ENCODE results near the gene RASSF1. TPM values are rescaled to one million over a fixed set of nuclear protein-coding genes. Genes with fewer than 3 reads are reported as not detected.

Gene RASSF1
- total RNA-seq, 2 donors from 2014 or later: 26.7 to 30.0 TPM

DNA sequence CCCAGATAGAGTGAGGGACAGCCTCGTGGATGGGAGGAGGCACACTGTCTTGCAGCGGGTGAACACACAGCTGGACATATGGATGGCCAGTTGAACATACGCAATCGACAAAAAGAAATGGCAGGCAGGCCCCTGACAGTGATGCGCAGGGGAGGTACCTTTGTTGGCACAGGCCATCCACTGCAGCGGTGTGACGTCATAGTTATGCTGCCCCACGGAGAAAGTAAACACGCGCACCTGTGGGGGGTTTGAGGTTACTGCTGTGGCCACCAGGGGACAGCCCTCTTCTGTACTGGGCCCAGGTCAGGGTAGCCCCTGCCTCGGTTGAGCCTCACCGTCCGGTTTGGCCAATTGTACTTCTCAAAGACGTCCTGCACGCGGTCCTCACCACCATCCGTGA is 38.1 kb upstream of the RASSF1 start:
- DNase-seq (no peak), ATAC-seq (no peak)
- Histone ChIP-seq H3K27ac (no peak overlapping the region), H3K36me3 (replicated peaks in 1 of 2; ENCODE audit: insufficient read depth in 1 of 2, low read depth in 2 of 2) (no peaks in the 10 kb centered on the region), H3K27me3 (no peaks in the 10 kb centered on the region), H3K9me3 (no peaks in the 10 kb centered on the region), H3K4me3 (no peak overlapping the region), H3K4me1 (no peaks in the 10 kb centered on the region)
- intact Hi-C loops (cut with DNase I): no loop called here
- TF ChIP-seq, protein P1, sequence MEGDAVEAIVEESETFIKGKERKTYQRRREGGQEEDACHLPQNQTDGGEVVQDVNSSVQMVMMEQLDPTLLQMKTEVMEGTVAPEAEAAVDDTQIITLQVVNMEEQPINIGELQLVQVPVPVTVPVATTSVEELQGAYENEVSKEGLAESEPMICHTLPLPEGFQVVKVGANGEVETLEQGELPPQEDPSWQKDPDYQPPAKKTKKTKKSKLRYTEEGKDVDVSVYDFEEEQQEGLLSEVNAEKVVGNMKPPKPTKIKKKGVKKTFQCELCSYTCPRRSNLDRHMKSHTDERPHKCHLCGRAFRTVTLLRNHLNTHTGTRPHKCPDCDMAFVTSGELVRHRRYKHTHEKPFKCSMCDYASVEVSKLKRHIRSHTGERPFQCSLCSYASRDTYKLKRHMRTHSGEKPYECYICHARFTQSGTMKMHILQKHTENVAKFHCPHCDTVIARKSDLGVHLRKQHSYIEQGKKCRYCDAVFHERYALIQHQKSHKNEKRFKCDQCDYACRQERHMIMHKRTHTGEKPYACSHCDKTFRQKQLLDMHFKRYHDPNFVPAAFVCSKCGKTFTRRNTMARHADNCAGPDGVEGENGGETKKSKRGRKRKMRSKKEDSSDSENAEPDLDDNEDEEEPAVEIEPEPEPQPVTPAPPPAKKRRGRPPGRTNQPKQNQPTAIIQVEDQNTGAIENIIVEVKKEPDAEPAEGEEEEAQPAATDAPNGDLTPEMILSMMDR (IDR thresholded peaks at IDR 0.05): no peak
- no peak for TF ChIP-seq POLR2A (IDR thresholded peaks at IDR 0.05)
- WGBS, 2 donors: 84 to 89% methylated on average over 17 of the region's 17 CpGs

DNA sequence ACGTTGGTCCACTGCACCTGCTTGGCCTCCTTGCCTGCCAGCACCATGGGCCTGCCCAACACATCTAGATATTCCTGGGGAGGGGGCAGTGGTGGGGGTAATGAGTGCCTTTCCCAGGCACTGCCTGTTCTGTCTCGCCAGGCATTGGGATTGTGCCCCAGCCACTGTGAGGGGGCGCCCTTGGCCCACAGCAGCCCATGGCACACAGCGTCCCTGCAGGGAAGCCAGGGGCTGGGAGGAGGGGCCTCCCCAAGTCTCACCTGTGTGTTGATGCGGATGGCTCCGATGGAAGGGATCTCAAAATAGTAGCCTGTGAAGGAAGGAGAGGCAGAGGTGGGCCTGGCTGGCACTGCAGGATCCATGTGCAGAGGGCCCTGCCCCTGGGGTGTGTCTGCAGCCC is 37.4 kb upstream of the RASSF1 start:
- Histone ChIP-seq H3K27me3 (no peaks in the 10 kb centered on the region), H3K4me1 (no peaks in the 10 kb centered on the region), H3K27ac (no peak overlapping the region), H3K4me3 (no peak overlapping the region), H3K9me3 (no peaks in the 10 kb centered on the region), H3K36me3 (replicated peaks in 1 of 2; ENCODE audit: insufficient read depth in 1 of 2, low read depth in 2 of 2) (no peaks in the 10 kb centered on the region)
- intact Hi-C loops (cut with DNase I): no loop called here
- TF ChIP-seq, protein P1 (IDR thresholded peaks at IDR 0.05): no peak
- TF ChIP-seq POLR2A (IDR thresholded peaks at IDR 0.05): no peak
- DNase-seq (no peak), ATAC-seq (no peak)
- 77% methylated on average over 6 of the region's 6 CpGs; no CpG with 5 or more reads in 1 of the 2 donors for WGBS, 2 donors

- TF ChIP-seq POLR2A (IDR thresholded peaks at IDR 0.05): no peak
- TF ChIP-seq, protein P1 (IDR thresholded peaks at IDR 0.05): no peak
- no peaks in the 10 kb centered on the region for H3K4me1 ChIP-seq
- H3K27me3 ChIP-seq: no peaks in the 10 kb centered on the region
- no peaks in the 10 kb centered on the region for H3K36me3 ChIP-seq (replicated peaks in 1 of 2; ENCODE audit: insufficient read depth in 1 of 2, low read depth in 2 of 2)
- ATAC-seq: no peak
- 64 to 68% methylated on average over 4 to 7 of the region's 7 CpGs for WGBS, 2 donors
- DNase-seq: no peak
- no peaks in the 10 kb centered on the region for H3K9me3 ChIP-seq
- intact Hi-C loops (cut with DNase I): no loop called here
- no peak overlapping the region for H3K27ac ChIP-seq
- H3K4me3 ChIP-seq: no peak overlapping the region
Observed at GRCh38 chr3:50375258-50375931, 34.8 kb upstream of the RASSF1 start.

GRCh38 chr3:50374363-50375257 is 34.0 kb upstream of the RASSF1 start:
- DNase-seq: no peak

More at GRCh38 chr3:50374363-50375257, 34.0 kb upstream of the RASSF1 start:
- H3K27me3 ChIP-seq: no peaks in the 10 kb centered on the region
- no peak for TF ChIP-seq POLR2A (IDR thresholded peaks at IDR 0.05)
- TF ChIP-seq, protein P1 (IDR thresholded peaks at IDR 0.05): no peak
- H3K36me3 ChIP-seq (replicated peaks in 1 of 2; ENCODE audit: insufficient read depth in 1 of 2, low read depth in 2 of 2): no peaks in the 10 kb centered on the region
- no peak for ATAC-seq
- H3K9me3 ChIP-seq: no peaks in the 10 kb centered on the region
- H3K4me3 ChIP-seq: no peak overlapping the region
- H3K27ac ChIP-seq: no peak overlapping the region
- intact Hi-C loops (cut with DNase I): no loop called here
- H3K4me1 ChIP-seq: no peaks in the 10 kb centered on the region
- WGBS, 2 donors: 73 to 78% methylated on average over 15 to 22 of the region's 22 CpGs

All from body of pancreas (tissue), 4 donors.